ENCODE results near the gene SPRY4.
"Not testable (repeated sequence)": the region's sequence is repeated elsewhere in the genome, so short reads cannot be mapped to it uniquely, and the experiment has no call there.

The SPRY4 gene

GRCh38 chr5:142333749-142334148 is 8.9 kb upstream of the SPRY4 start:
- not testable (repeated sequence) for DNase-seq

GRCh38 chr5:142330444-142330843 is 5.6 kb upstream of the SPRY4 start:
- no peak for DNase-seq

- DNase-seq = no peak
Measured at GRCh38 chr5:142330026-142330425, 5.2 kb upstream of the SPRY4 start.

- no peak for DNase-seq
Measured at GRCh38 chr5:142327111-142327842, 2.5 kb upstream of the SPRY4 start.

- DNase-seq = no peak
Measured at GRCh38 chr5:142326480-142326938, 1.7 kb upstream of the SPRY4 start.

- no peak for DNase-seq
Measured at GRCh38 chr5:142325725-142326479, 1.1 kb upstream of the SPRY4 start.

GRCh38 chr5:142324136-142324870 is 518 bp downstream of the SPRY4 start:
- DNase-seq = no peak

- no peak for DNase-seq
Measured at GRCh38 chr5:142323480-142324135, 1.2 kb downstream of the SPRY4 start.

- DNase-seq = no peak
Measured at GRCh38 chr5:142322747-142323479, 1.9 kb downstream of the SPRY4 start.

- DNase-seq = no peak
Measured at GRCh38 chr5:142322403-142322746, 2.4 kb downstream of the SPRY4 start.

- DNase-seq = no peak
Measured at GRCh38 chr5:142320851-142321560, 3.8 kb downstream of the SPRY4 start.

GRCh38 chr5:142320430-142320738 is 4.4 kb downstream of the SPRY4 start:
- no peak for DNase-seq

- DNase-seq = no peak
Measured at GRCh38 chr5:142319560-142320429, 5.0 kb downstream of the SPRY4 start.

- DNase-seq = no peak
Measured at GRCh38 chr5:142319105-142319504, 5.7 kb downstream of the SPRY4 start.

GRCh38 chr5:142317753-142318152 is 7.1 kb downstream of the SPRY4 start:
- DNase-seq = no peak

GRCh38 chr5:142317173-142317572 is 7.6 kb downstream of the SPRY4 start:
- DNase-seq = no peak

- DNase-seq = no peak
Measured at GRCh38 chr5:142316681-142317080, 8.1 kb downstream of the SPRY4 start.

- no peak for DNase-seq
Measured at GRCh38 chr5:142316051-142316450, 8.8 kb downstream of the SPRY4 start.

GRCh38 chr5:142315096-142315900 is 9.5 kb downstream of the SPRY4 start:
- DNase-seq = no peak

- DNase-seq = no peak
Measured at GRCh38 chr5:142314606-142315005, 10.2 kb downstream of the SPRY4 start.

Data from NCI-H526 treated with DMSO at 0.1 percent for 48 hours (cell line).